IMR-90 (cell line): Measurements from ENCODE around the gene XDH.

Experiments
- BHLHE40 ChIP-seq: fragments of 150-350 bp; IDR thresholded peaks from 2 replicates; pipeline ENCODE4 v1.6.1; 2016; ENCODE audit warnings: mild to moderate bottlenecking, low read depth, low read length
- CEBPB ChIP-seq: IDR thresholded peaks from 2 replicates; pipeline ENCODE4 v1.6.1; 2012; ENCODE audit warnings: low read depth, low read length, improper control_type of control experiment
- CTCF ChIP-seq: conservative IDR thresholded peaks from 2 replicates; pipeline ENCODE4 v1.5.1; 2012; ENCODE audit warnings: mild to moderate bottlenecking, low read depth, low read length, improper control_type of control experiment
- FOS ChIP-seq: fragments of 150-350 bp; IDR thresholded peaks from 2 replicates; pipeline ENCODE4 v1.6.1; 2016; ENCODE audit warnings: low read depth, low read length
- MAZ ChIP-seq: IDR thresholded peaks from 2 replicates; pipeline ENCODE4 v1.6.1; 2012; ENCODE audit warnings: low read depth, mild to moderate bottlenecking, low read length, improper control_type of control experiment, moderate library complexity, borderline replicate concordance
- MXI1 ChIP-seq: IDR thresholded peaks from 2 replicates; pipeline ENCODE4 v1.6.1; 2012; ENCODE audit warnings: low read depth, mild to moderate bottlenecking, low read length, moderate library complexity, borderline replicate concordance
- NFE2L2 ChIP-seq: fragments of 150-350 bp; IDR thresholded peaks from 2 replicates; pipeline ENCODE4 v1.6.1; 2016; ENCODE audit warnings: low read depth, mild to moderate bottlenecking, low read length
- POLR2A ChIP-seq: IDR thresholded peaks from 2 replicates; pipeline ENCODE4 v1.6.1; 2012; ENCODE audit warnings: mild to moderate bottlenecking, low read depth, low read length
- RAD21 ChIP-seq: IDR thresholded peaks from 2 replicates; pipeline ENCODE4 v1.6.1; 2012; ENCODE audit warnings: low read length, improper control_type of control experiment
- RCOR1 ChIP-seq: IDR thresholded peaks from 2 replicates; pipeline ENCODE4 v1.6.1; 2012; ENCODE audit warnings: mild to moderate bottlenecking, low read length, improper control_type of control experiment; ENCODE audit not compliant: insufficient replicate concordance
- RFX5 ChIP-seq: IDR thresholded peaks from 2 replicates; pipeline ENCODE4 v1.8.0; 2012; ENCODE audit warnings: low read depth, mild to moderate bottlenecking, low read length, moderate library complexity
- SMC3 ChIP-seq: fragments of 150-350 bp; IDR thresholded peaks from 2 replicates; pipeline ENCODE4 v1.6.1; 2016; ENCODE audit warnings: low read depth, mild to moderate bottlenecking, antibody characterized with exemption, low read length, moderate library complexity
- TF ChIP-seq, protein P1 (sequence below): fragments of 150-350 bp; IDR thresholded peaks from 2 replicates; pipeline ENCODE4 v1.6.1; 2016; ENCODE audit warnings: low read depth, mild to moderate bottlenecking, low read length, moderate library complexity, borderline replicate concordance
- TF ChIP-seq, protein P2 (sequence below): fragments of 150-350 bp; IDR thresholded peaks from 2 replicates; pipeline ENCODE4 v1.6.1; 2017; ENCODE audit warnings: mild to moderate bottlenecking, antibody characterized with exemption, low read length, low read depth

DNA sequence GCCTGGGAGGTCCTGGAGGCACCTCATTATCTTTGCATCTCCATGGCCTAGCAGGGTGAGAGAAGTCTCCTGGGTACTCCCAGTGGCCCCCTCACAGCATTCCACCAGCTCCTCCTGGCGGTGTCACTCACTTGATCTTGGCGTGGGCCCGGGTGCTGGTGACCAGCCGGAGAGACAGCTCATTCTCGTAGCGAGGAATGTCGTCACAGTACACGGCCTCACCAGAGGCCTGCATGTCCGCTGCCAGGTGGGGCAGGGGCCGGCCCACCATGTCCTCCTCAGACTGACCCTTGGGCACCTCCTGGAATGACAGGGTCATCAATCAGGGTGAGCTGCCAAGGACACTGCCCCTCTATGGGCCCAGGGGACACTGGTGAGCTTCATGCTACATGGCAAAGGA lies 42.4 kb downstream of the XDH start:
- no peak for TF ChIP-seq CTCF
- no peak for TF ChIP-seq POLR2A
- TF ChIP-seq MXI1, result no peak
- no peak for TF ChIP-seq RFX5
- no peak for TF ChIP-seq CEBPB
- TF ChIP-seq RAD21, result no peak
- no peak for TF ChIP-seq BHLHE40
- TF ChIP-seq FOS, result no peak
- TF ChIP-seq, protein P1, sequence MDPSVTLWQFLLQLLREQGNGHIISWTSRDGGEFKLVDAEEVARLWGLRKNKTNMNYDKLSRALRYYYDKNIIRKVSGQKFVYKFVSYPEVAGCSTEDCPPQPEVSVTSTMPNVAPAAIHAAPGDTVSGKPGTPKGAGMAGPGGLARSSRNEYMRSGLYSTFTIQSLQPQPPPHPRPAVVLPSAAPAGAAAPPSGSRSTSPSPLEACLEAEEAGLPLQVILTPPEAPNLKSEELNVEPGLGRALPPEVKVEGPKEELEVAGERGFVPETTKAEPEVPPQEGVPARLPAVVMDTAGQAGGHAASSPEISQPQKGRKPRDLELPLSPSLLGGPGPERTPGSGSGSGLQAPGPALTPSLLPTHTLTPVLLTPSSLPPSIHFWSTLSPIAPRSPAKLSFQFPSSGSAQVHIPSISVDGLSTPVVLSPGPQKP, result no peak
- TF ChIP-seq, protein P2, sequence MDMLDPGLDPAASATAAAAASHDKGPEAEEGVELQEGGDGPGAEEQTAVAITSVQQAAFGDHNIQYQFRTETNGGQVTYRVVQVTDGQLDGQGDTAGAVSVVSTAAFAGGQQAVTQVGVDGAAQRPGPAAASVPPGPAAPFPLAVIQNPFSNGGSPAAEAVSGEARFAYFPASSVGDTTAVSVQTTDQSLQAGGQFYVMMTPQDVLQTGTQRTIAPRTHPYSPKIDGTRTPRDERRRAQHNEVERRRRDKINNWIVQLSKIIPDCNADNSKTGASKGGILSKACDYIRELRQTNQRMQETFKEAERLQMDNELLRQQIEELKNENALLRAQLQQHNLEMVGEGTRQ, result no peak
- no peak for TF ChIP-seq RCOR1
- no peak for TF ChIP-seq SMC3
- TF ChIP-seq MAZ, result no peak
- no peak for TF ChIP-seq NFE2L2
